Head of caudate nucleus (tissue), 42 donors: ENCODE data around the gene AKR1B1.

Experiments used
- DNase-seq, 42 donors: peaks; one replicate each; pipeline versions ENCODE4 v3.0.0 to v3.0.0-alpha.2; 2020 to 2021; ENCODE audit warnings: mixed read lengths in 7 of 42
- intact Hi-C: fragments of 100-400 bp; cut with DNase I; formaldehyde crosslinking; loops from one replicate; pipeline ENCODE4 v1.15.0; 2022

The AKR1B1 gene

GRCh38 chr7:134472572-134473244 lies 13.8 kb upstream of the AKR1B1 start:
- DNase-seq, result no peak
- intact Hi-C loops, result no loop called here

- intact Hi-C loops, result no loop called here
- DNase-seq, result peak in 2 of 42 donors; percentile 22 to 42
Measured at GRCh38 chr7:134470864-134471263, 12.0 kb upstream of the AKR1B1 start.

- intact Hi-C loops, result no loop called here
- DNase-seq, result no peak
Measured at GRCh38 chr7:134469622-134470021, 10.7 kb upstream of the AKR1B1 start.

DNA sequence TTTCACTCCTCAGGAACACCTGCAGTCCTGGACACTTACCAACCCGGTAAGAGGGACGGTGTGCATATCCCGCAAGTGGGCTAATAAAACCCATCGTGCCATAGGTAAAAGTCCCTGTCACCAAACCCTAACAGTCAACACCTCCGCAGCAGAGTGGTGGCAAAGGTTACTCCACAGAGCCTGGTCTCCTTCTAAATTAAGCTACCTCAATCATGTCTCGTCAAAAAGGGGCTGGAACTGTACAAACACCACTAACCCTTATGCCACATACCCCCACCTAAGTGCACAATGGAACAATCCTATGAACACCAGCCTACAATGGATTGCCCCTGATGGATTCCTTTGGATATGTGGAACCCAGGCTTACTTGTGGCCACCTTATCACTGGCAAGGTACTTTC lies 9.6 kb upstream of the AKR1B1 start:
- no peak for DNase-seq
- intact Hi-C loops, result no loop called here

- no peak for DNase-seq
- intact Hi-C loops, result no loop called here
Measured at GRCh38 chr7:134468054-134468453, 9.2 kb upstream of the AKR1B1 start.

DNA sequence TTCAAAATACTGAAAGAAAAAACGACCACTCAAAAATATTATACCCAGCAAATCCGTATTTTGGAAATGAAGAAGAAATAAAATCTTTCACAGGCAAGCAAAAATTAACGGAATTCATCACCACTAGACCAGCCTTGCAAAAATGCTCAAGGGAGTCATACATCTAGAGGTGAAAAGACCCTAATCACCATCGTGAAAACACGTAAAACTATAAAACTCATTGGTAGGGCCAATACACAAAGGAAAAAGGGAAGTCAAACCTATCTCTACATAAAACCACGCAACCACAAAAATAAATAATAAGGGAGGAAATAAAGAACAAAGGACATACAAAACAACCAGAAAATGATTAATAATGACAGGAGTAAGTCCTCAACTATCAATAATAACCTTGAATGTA lies 6.6 kb upstream of the AKR1B1 start:
- DNase-seq, result no peak
- intact Hi-C loops, result no loop called here

- no peak for DNase-seq
- intact Hi-C loops, result no loop called here
Measured at GRCh38 chr7:134464496-134464895, 5.6 kb upstream of the AKR1B1 start.

- intact Hi-C loops, result no loop called here
- no peak for DNase-seq
Measured at GRCh38 chr7:134463751-134464150, 4.9 kb upstream of the AKR1B1 start.

DNA sequence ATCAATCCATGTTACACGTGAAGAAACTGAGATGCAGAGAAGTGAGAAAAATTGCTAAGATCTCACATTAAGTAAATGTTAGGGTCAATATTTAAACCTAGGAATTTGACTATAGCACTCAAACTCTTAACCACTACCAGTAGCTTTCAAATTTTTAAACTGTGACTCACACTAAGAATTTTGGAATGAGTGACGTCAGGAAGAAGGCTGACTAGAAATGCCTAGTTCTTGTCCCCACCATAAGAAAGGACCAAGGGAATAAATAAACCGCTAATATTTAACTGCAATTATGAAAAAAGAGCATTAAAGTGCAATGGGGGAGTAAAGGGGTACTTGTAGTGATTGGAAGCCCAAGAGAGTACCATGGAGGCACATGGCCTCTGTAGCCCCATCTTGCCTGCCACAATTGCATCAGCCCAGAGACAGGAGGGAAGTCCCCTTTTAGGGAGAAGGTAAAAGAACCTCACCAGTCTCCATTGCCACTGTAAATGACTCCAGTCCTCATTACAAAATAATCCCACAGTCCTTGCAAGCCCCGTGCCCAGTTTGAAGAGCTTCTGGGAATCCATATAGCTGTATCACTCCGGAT lies 3.5 kb upstream of the AKR1B1 start:
- intact Hi-C loops, result no loop called here
- no peak for DNase-seq

DNA sequence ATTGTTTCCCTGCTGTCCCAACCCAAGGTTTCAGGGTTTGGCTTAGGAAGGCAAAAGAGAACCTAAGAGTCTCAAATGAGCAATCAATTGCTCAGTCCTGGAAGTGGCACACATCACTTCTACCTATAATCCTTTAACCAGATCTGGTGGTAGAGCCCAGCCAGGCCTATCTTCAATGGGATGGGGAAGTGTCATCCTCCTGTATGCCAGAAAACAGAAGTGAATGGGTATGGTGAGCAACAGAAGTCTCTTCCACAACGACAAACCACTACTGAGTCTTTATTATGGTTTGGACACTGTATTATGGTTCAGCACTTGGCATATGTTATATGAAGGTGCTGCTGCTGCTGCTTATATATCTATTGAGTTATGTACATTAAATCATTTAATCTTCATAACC lies 3.0 kb upstream of the AKR1B1 start:
- DNase-seq, result no peak
- intact Hi-C loops, result no loop called here

GRCh38 chr7:134459981-134460380 lies 1.1 kb upstream of the AKR1B1 start:
- DNase-seq, result no peak
- intact Hi-C loops, result no loop called here

DNA sequence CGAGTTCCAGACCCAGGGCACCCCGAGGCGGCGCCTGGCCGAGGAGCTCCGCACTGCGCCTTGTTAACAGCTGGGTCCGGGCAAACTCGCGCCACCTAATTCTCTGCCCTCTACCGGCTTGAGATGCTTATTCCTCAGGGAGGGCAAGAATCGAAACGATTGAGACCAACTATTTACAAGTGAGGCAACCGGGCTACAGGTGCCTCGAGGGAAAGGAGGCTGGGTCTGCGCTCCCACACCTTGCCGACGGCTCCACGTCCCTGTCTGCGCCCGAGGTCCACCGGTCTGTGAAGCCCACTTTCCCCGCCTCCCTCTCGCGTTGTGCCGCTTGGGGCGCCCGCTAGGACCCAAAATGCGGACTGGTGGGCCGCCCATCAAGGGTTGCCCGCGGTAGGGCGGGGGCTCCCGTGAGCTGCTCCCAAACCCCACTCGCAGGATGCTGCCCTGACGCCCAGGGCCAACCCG lies 527 bp downstream of the AKR1B1 start:
- DNase-seq, result peak; percentile 26 to 79 (median 58)
- intact Hi-C loops, result no loop called here

- intact Hi-C loops, result no loop called here
- DNase-seq, result no peak
Measured at GRCh38 chr7:134457210-134457609, 1.7 kb downstream of the AKR1B1 start.

DNA sequence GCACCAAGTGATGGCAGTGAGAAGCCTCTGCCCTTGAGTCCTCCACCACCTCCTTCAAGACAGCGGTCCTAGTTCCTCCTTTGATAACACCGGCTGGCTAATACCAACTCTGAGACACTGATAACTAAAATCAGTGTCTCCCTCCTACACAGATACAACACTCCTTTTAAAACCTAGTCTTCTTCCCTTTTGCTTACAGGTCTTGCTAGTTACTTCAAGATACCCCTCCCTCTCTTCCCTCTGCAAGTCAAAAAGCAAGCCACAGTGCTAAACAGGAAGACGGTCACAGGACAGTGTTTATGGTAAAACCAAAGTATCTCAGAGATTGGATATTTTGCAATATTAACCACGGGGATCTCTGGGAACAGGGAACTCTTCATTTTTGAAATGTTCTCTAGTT lies 4.6 kb downstream of the AKR1B1 start:
- no peak for DNase-seq
- intact Hi-C loops, result no loop called here

DNA sequence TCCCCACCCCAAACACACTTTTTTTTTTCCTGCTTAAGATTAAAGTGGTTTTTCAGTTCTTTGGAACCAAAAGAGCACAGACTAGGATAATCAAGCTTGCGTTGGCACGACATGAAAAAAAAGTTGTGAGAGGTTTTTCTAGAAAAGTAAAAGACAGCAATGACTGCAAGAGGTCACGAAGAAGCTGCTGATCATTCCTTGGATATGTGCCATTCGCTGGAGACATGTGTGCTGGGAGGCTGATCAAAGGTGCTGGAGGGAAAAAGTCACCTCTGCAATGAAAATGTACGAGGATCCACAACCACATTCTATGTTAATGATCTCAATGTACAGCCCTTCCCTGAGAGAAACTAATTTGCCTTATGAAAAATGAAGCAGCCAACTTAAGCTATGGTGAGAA lies 5.4 kb downstream of the AKR1B1 start:
- no peak for DNase-seq
- intact Hi-C loops, result no loop called here

DNA sequence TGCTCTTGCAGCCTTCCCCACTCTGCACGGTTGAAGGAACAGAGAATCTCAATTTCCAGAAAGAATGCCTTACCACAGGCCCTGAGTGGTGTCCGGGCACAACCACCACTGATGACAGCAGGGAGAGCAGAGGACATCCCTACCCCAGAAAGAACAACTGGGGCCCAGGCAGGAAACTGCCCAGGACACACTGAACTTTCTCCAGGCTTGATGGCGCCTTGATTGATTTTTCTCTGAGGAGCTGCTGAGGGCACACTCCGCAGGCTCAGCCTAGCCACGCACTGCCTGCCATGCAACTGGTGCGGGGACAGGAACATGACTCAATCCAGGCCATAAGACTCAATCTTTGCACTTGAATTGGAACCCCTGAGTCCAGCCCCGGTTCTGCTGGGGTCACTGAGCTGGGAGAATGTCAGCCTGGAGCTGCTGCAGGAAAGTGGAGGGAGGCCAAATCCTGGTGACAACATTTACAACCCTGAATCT lies 5.9 kb downstream of the AKR1B1 start:
- intact Hi-C loops, result no loop called here
- peak in 4 of 42 donors; percentile 21 to 58 (median 26) for DNase-seq

DNA sequence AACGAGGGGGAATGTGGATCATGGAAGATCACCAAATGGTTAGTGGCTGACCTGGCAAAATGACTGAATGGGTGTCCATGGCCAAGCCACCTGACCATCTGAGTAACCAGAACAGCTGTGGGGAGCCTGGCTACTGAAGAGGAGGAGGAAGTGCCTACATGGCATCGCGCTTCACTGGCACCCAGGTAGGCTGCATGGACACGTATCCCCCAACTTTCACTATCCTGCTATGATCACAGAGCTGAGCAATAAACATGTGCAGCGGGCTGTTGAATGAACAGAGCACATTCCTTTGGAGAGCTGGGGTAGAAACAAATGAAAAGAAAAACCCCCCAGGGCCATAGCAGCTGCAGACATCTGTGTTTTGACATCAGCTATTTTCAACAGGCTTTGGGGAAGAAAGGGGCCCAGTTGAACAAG lies 6.5 kb downstream of the AKR1B1 start:
- no peak for DNase-seq
- intact Hi-C loops, result no loop called here

DNA sequence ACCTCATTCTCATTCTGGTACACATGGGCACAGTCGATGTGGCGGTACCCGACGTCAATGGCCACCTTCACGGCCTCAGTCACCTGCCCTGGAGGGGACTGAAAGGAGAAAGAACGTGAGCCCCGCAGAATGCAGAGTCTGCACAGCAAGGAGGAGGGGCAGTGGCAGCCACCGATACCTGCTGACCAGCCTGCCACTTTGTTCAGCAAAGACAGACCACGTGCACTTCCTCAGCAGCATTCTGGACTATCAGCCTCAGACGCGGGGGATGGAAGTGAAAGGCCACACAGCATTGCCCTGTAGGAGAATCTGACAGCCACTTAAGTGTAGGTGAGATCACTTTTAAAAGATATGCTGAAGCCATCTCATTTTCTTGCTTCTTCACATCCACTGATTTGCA lies 7.2 kb downstream of the AKR1B1 start:
- DNase-seq, result peak in 21 of 42 donors; percentile 14 to 64 (median 32)
- intact Hi-C loops, result no loop called here

GRCh38 chr7:134450294-134451000 lies 8.5 kb downstream of the AKR1B1 start:
- peak in 1 of 42 donors; percentile 31 for DNase-seq
- intact Hi-C loops, result no loop called here

- DNase-seq, result peak in 1 of 42 donors; percentile 32
- intact Hi-C loops, result no loop called here
Measured at GRCh38 chr7:134449680-134450079, 9.2 kb downstream of the AKR1B1 start.
